Panc1 (cell line): ENCODE measurements around the gene SHANK3. TPM values are rescaled to one million over a fixed set of nuclear protein-coding genes. Genes with fewer than 3 reads are reported as not detected.

ENCODE experiments used
- ATAC-seq: fragments of 200-7000 bp; cut with Tn5 transposase; 2 replicates; pipeline ENCODE4 v1.9.1; 2020; ENCODE audit warnings: mild to moderate bottlenecking, moderate library complexity
- BruUV-seq: library from RNA; stranded (reverse); fragments of 400-500 nt; replicated peaks from 2 replicates; lab custom pipeline; 2021; lab: Mats Ljungman, UMichigan
- CTCF ChIA-PET: fragments of 300-600 bp; sonication (Branson Sonifier 250); formaldehyde crosslinking; loops from one replicate; lab custom pipeline; 2022; ENCODE audit warnings: antibody characterized with exemption; lab: Charles Lee
- POLR2A ChIA-PET: fragments of 300-600 bp; sonication (Branson Sonifier 250); formaldehyde crosslinking; loops from one replicate; lab custom pipeline; 2022; ENCODE audit warnings: antibody characterized with exemption; lab: Charles Lee
- DNase-seq: peaks from one replicate; pipeline ENCODE4 v3.0.0-alpha.2; 2010; ENCODE audit warnings: low read depth, low spot score
- H3K27ac ChIP-seq: 2 replicates; pipeline ENCODE4 v1.5.1; 2011; ENCODE audit warnings: mild to moderate bottlenecking, low read length, inconsistent platforms
- H3K27me3 ChIP-seq: fragments of 200-500 bp; sonication (Bioruptor generic); 2 replicates; pipeline ENCODE4 v1.6.0; 2014; ENCODE audit warnings: low read length, inconsistent platforms; ENCODE audit not compliant: control insufficient read depth, insufficient read depth
- H3K36me3 ChIP-seq: fragments of 200-500 bp; sonication (Bioruptor generic); 2 replicates; pipeline ENCODE4 v1.5.1; 2014; ENCODE audit warnings: inconsistent platforms, mild to moderate bottlenecking, low read length, moderate library complexity; ENCODE audit not compliant: control insufficient read depth, insufficient read depth
- H3K4me1 ChIP-seq: 2 replicates; pipeline ENCODE4 v1.5.1; 2011; ENCODE audit warnings: inconsistent platforms, mild to moderate bottlenecking, low read length, moderate library complexity; ENCODE audit not compliant: control insufficient read depth, insufficient read depth
- H3K4me3 ChIP-seq, 2 experiments: 2 replicates each; pipeline ENCODE4 v1.5.1; 2011 to 2012; ENCODE audit warnings: low read depth in 2 of 2, low read length in 2 of 2, mild to moderate bottlenecking in 2 of 2, inconsistent platforms in 1 of 2, moderate library complexity in 1 of 2
- H3K9me3 ChIP-seq: fragments of 200-500 bp; sonication (Bioruptor generic); 2 replicates; pipeline ENCODE4 v1.5.1; 2014; ENCODE audit warnings: low read depth, mild to moderate bottlenecking, inconsistent platforms, low read length, moderate library complexity; ENCODE audit not compliant: control insufficient read depth, insufficient read depth
- CTCF ChIP-seq: fragments of 450-650 bp; IDR thresholded peaks from 2 replicates; pipeline ENCODE4 v1.5.1; 2017; ENCODE audit warnings: mild to moderate bottlenecking
- POLR2AphosphoS5 ChIP-seq: IDR thresholded peaks from 2 replicates; pipeline ENCODE4 v1.6.1; 2012; ENCODE audit warnings: mild to moderate bottlenecking, low read depth, low read length, moderate library complexity
- REST ChIP-seq, 2 experiments: IDR thresholded peaks; 2 replicates each; pipeline ENCODE4 v1.6.1; 2011 to 2012; ENCODE audit warnings: low read depth in 2 of 2, control low read depth in 1 of 2, low read length in 1 of 2, mild to moderate bottlenecking in 1 of 2, moderate library complexity in 1 of 2; ENCODE audit not compliant: insufficient read depth in 1 of 2
- SIN3A ChIP-seq: IDR thresholded peaks from 2 replicates; pipeline ENCODE4 v1.6.1; 2012; ENCODE audit warnings: low read depth, mild to moderate bottlenecking, low read length, moderate library complexity, borderline replicate concordance; ENCODE audit not compliant: insufficient read depth
- TCF7L2 ChIP-seq: IDR thresholded peaks from 2 replicates; pipeline ENCODE4 v1.6.1; 2011; ENCODE audit warnings: mild to moderate bottlenecking, low read depth, low read length, inconsistent platforms
- in situ Hi-C: cut with HindIII; loops from 2 replicates; pipeline ENCODE4 v1.10.0; 2016; ENCODE audit warnings: low sequenced_read_pairs, low pct_unique_long_range_greater_than_20kb
- intact Hi-C: fragments of 100-400 bp; cut with micrococcal nuclease; formaldehyde crosslinking; loops from one replicate; pipeline ENCODE4 v1.10.0; 2022; ENCODE audit not compliant: unreplicated experiment
- total RNA-seq: library from RNA; stranded (reverse); gene quantifications from one replicate; pipeline ENCODE4 v1.2.1, GENCODE V29; 2021; ENCODE audit not compliant: unreplicated experiment

SHANK3 gene
- total RNA-seq, 1 experiment from 2014 or later: 7.6 TPM

GRCh38 chr22:50675553-50676179, 3.0 kb downstream of the SHANK3 start:
- intact Hi-C loops: no loop called here
- peak overlapping the region; percentile 42 to 47; a peak in 2 of 4 replicates for H3K4me3 ChIP-seq
- TF ChIP-seq POLR2AphosphoS5 (no peak), TCF7L2 (no peak), CTCF (no peak), REST (IDR thresholded peaks at IDR 0.05; ENCODE audit: insufficient read depth in 1 of 2, low read depth in 2 of 2, low read length in 1 of 2) (no peak), SIN3A (no peak)
- DNase-seq: no peak
- no peak overlapping the region for H3K27ac ChIP-seq
- ChIA-PET POLR2A (no interaction called here), CTCF (interaction anchor here (0.7 kb wide), 1 partner anchor 19 kb away, joined by 3 read pairs; no protein-coding TSS in a partner anchor)
- no peaks in the 10 kb centered on the region for H3K27me3 ChIP-seq
- no TSS peak for BruUV-seq
- H3K4me1 ChIP-seq: no peaks in the 10 kb centered on the region; the same call in 1 of the 2 replicates
- no peaks in the 10 kb centered on the region for H3K9me3 ChIP-seq
- in situ Hi-C loops: no loop called here
- ATAC-seq: no peak
- no peaks in the 10 kb centered on the region for H3K36me3 ChIP-seq

GRCh38 chr22:50676180-50676636, 3.6 kb downstream of the SHANK3 start:
- Histone ChIP-seq H3K27ac (no peak overlapping the region), H3K36me3 (no peaks in the 10 kb centered on the region), H3K9me3 (no peaks in the 10 kb centered on the region), H3K27me3 (no peaks in the 10 kb centered on the region), H3K4me1 (no peaks in the 10 kb centered on the region; the same call in 1 of the 2 replicates), H3K4me3 (no peak overlapping the region)
- TF ChIP-seq SIN3A (no peak), REST (IDR thresholded peaks at IDR 0.05; ENCODE audit: insufficient read depth in 1 of 2, low read depth in 2 of 2, low read length in 1 of 2) (no peak), POLR2AphosphoS5 (no peak), CTCF (no peak), TCF7L2 (no peak)
- intact Hi-C loops: no loop called here
- DNase-seq (no peak), ATAC-seq (no peak)
- in situ Hi-C loops: no loop called here
- POLR2A ChIA-PET: no interaction called here
- CTCF ChIA-PET: interaction anchor here (0.7 kb wide), 1 partner anchor 18 kb away, joined by 3 read pairs; no protein-coding TSS in a partner anchor
- no TSS peak for BruUV-seq
